Hepatic stellate cell (primary cell): Measurements from ENCODE around the gene PLA2G4B.

Source experiments
- DNase-seq: peaks from one replicate; pipeline ENCODE4 v3.0.0; 2011; ENCODE audit warnings: low spot score

The PLA2G4B gene

DNA sequence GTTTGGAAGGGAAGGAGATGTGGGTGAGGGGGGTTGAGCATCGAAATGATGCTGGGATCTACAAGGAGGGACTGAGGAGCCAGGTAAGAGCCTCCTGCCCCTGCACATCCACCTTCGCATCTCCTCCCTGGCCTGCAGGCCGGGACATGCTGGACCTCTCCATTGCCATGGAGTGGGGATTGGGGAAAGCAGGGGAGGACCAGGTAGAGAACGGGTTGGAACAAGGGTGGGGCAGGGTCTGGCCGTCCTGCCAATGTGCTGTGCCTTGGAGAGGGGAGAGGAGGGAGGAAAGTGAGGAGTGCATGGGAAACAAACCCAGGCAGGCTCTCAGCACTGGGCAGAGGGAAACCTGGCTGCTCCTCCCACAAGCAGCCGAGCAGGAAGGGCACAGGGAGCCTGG is 10.6 kb downstream of the PLA2G4B start:
- DNase-seq, result no peak

GRCh38 chr15:41849861-41850260 is 11.2 kb downstream of the PLA2G4B start:
- DNase-seq, result no peak

DNA sequence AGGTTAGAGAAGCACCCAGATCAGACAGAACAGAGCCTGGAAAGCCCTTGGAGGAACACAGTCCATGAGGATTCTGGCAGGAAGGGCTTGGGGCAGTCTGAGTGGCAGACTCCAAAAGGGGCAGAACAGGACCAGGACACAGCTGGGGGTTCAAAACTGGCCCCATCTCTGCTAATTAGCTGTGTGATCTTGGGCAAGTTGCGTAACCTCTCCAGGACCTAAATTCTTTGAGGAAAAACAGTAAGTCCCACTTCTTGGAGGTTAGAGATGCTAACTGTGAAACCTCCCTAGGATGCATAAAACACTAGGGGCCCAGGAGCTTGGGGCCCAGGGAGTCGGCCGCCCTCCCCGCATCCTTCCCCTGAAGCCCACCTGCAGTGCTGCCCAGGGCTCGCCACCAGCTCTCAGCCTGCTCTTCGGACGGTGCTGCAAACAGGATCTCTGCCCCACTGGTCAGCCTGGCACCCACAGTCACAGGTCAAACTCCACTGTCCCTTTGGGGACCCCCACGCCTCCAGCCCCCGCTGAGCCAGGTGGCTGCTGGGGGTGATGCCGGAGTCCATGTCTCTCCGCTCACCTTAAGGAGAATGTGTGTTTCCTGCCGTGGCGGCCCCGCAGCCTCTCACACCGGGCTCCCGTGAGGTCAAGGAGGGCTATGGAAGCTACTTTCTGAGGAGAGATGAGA is 12.0 kb downstream of the PLA2G4B start:
- DNase-seq, result no peak

DNA sequence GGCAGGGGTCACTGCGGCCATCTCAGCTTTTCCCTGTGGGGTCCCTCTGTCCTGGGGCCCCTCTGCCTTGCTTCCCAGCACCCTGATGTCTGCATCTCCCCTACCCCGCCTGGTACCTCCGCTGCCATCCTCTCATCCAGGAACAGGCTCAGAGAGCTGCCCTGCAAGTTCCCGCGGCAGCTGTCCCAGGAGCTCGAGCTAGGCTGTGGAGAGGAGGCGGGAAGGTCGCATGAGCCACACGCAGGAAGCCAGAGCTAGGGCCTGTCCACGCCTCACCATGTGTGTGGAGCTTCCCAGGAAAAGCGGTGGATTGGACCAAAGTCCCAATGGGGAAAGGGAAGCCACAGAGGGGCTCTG is 12.5 kb downstream of the PLA2G4B start:
- no peak for DNase-seq

DNA sequence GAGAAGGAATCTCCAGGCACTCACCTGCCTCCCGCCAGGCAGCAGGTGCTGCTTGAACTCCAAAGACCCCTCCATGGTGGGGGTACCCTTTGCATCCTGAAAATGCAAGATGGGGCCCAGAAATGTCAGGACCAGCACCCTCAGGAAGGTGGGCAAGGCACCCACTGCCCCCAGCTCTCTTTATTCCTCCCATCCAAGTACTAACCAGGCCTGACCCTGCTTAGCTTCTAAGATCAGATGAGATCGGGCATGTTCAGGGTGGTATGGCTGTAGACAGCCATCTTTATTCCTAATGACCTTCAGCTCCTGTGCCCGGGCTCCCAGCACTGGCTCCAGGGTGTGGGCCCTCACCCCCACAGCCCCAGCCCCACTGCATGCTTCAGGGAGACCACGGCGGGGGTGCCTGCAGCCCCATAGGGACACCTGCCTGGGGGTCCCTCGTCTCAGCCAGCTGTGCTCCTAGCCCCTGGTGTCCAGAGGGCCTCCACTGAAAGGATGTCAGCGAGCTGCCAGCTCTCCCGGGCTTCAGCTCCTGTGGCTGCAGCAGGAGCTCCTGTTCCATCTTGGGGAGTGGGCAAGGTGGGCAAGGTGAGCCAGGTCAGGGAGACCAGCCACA is 13.2 kb downstream of the PLA2G4B start:
- no peak for DNase-seq

DNA sequence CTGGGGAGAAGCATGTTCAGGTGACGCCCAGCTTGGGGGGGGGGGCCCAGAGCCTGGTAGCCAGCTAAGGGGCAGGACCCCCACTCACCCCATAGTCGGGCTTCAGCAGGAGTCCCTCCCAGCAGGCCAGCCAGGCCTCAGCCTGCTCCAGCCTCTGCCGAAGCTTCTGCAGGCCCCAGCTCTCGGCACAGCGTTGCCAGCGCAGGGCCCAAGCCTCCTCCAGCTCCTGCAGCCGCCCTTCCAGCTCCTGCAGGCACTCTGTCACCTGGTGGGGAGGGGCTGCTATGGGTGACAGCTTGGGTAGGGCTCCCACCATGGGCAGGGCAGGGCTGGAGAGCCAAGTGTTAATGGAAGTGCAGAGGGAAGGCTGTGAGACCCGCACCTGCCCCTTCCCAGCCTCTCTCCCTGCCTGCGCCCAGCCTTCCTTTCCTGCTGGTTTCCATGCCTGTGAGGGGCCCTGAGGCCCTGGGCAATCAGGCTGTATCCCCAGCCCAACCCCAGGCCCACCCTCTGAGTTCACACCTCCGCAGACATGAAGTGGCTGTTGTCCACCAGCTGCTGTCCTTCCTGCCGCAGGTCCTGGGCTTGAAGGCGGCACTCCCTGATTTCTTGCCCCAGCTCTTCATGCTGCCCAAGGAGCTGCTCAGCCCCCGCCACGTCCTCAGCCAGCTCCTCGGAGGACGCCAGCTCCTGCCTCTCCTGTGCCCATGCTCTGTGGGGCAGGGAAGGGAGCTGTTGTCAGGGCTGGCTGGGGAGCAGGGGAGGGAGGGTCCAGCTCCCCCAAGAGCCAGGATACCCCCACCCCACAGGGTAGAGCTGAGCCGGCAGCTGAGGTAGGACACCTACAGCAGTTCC is 14.3 kb downstream of the PLA2G4B start:
- DNase-seq, result no peak

DNA sequence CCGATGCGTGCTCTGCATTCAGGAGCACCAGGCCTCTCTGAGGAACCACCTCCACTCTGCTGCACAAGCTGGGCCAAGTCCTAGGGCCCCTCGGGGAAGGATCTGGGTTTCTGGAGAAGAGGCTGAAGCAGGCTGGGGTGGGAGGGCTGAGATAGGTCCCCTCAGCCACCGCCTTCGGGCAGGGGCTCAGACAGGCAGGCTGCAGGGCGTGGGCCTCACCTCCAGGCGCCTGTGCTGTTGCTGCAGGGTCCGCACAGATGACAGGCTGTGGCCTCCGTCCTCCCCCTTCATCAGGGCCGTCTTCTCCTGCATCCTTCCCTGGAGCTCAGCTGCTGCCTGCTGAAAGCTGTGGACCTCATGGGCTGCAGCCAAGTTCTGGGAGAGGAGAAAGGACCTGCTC is 15.2 kb downstream of the PLA2G4B start:
- no peak for DNase-seq

DNA sequence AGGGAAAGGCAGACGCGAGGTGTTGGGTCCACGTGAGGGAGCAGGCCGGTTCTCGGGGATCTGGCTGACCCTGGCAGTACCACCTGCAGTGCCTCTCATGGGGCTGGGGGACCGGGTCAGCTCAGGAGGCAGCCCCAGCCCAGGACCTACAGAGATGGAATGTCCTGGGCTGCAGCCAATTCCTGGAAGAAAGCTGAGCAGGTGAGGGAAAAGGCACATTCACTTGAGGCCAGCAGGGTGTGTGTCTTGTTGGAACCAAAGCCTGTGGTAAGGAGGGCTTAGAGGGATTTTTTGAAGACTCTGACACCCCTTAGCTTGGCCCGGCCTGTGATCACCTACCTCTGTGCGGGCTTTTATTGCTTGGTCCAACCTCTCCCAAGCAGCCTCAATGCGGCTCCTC is 15.8 kb downstream of the PLA2G4B start:
- DNase-seq, result no peak

GRCh38 chr15:41855261-41855961 is 16.8 kb downstream of the PLA2G4B start:
- no peak for DNase-seq

GRCh38 chr15:41856262-41856661 is 17.6 kb downstream of the PLA2G4B start:
- no peak for DNase-seq

DNA sequence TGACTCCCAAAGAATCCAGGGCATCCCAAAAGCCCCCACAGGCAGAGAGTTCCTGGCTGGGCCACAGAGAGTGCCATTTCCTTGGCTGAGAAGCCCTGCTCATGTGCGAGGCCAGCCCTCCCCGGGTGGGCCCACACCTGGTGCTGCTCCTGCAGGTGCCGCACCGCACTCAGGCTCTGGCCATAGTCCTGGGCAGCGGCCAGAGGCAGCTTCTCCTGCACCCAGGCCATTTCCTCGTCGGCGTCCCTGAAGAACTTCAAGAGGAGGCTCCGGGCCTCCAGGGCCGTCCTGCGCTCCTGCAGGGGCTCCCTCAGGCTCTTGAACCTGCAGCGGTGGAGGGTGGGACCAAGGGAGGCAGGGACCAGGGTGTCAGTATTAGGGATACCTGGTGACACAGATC is 18.1 kb downstream of the PLA2G4B start:
- no peak for DNase-seq

DNA sequence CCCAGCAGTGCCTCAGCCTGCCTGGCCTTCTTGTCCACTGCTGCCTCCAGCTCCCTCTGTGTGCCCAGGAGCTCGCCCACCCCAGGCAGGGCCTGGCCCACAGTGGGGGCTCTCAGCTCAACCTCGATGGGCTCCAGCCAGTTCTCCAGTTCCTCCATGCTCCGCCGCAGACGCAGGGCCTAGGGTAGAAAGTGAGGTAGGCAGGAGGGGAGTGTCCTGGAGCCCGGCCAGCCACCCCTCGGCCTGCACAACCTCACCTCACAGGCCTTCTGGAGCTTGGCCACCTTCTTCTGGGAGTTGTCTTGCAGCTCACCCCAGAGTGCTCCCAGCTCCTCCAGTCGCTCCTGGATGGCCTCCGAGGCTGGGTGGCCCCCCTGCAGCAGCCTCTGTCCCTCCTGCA is 18.7 kb downstream of the PLA2G4B start:
- no peak for DNase-seq

DNA sequence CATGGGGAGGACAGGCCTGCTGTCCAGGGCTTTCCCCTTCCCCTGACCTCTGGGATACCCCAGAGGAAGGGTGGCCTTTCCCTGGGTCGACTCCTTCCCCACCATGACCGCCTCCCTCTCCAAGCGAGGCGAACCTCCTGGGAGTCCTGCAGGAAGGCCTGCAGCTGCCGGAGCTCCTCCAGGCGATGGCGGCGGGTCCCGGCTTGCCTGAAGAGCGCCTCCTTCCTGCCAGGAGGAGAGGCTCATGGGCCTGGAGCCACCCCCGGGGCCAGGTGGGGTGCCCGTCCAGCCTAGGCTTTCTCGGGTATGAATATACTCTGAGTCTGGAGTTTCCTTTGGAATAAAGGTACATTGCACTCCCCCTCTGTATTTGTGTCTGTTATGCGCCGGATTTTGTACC is 20.1 kb downstream of the PLA2G4B start:
- no peak for DNase-seq

DNA sequence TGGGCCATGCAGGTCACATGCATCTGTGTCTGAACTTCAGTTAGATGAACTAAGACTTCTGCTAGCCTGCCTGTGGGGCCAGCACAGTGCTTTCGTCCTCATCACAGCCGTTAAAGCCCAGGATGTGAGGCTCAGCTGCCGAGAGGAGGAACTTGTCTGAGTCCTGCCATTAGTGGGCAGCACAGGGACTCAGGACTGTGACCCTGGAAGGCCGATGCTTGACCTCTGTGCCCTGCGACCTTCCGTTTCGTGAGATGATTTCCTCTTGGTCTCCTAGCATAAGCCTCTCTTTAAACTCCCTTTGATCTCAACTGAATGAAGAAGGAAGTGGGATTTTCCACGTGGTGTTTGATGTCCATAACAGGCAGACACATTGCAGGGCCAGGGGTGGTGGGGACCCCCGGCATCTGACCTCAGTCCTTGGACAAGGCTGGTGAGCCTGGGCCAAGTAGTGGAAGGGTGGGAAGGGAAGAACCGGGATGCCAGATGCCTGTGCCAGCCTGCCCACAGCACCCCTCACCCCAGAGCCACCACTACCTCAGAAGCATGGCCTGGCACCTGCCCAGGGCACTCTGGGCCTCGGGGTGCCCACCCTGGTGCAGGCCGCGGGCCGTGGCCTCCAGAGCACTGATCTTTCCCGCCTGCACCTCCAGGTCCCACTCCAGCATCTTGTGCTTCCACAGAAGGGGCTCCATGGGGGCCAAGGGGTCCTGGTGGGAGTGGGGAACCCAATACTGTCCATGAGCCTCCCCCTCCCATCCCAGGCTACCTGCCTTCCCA is 21.6 kb downstream of the PLA2G4B start:
- no peak for DNase-seq

DNA sequence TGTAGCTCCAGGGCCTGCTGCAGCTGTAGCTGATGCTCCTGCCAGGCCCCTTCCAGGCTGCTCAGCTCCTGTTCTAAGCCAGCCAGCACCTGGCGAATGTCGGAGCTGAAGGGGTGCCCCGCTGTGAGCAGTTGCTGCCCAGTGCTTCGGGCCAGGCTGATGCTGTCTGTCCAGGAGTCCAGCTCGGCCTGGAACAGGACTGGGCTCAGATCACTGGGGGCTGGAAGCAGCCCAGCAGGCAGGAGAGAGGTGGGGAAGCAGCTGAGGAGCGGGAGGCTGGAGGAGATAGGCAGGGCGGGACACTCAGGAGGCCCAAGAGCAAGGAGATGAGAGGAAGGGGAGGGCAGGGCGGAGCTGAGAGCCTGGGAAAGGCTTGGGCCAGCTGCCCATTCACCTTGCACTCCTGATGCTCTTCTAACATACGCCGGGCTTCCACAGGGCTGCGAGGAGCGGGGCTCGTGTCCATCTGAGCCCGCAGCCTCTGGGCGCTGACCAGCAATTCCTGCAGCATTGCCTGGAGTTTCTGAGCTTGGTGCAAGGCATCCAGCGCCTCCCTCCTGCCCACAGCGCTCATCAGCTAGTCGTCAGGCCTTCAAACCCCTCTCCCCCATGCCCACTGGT is 23.2 kb downstream of the PLA2G4B start:
- no peak for DNase-seq

GRCh38 chr15:41862515-41863116 is 24.0 kb downstream of the PLA2G4B start:
- DNase-seq, result no peak

- DNase-seq, result no peak
Measured at GRCh38 chr15:41865490-41866055, 26.9 kb downstream of the PLA2G4B start.

DNA sequence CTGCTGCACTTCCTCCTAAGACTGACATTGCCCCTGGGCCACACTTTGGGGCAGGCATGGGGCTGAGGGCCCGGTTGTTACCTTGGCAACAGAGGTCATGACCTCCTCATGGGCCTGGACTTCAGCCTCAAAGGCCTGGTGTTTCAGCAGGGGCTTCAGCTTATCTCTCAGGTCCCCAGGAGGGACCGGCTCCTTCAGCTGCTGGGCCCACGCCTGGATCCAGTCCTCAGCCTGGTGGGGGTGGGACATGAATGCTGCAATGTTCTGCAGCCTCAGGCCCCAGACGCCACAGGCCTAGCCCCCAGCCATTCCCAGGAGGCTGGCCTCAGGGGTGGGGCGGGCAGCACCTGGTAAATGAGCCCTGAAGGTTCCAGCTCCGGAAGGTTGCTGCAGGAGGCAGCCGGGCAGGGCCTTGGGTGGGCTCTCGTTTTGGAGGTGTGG is 27.6 kb downstream of the PLA2G4B start:
- DNase-seq, result no peak

GRCh38 chr15:41866872-41867579 is 28.4 kb downstream of the PLA2G4B start:
- no peak for DNase-seq

- no peak for DNase-seq
Measured at GRCh38 chr15:41868321-41868720, 29.7 kb downstream of the PLA2G4B start.
